Erythroblast (primary cell): Measurements from ENCODE around the gene VNN1.

Experiments
- GATA1 ChIP-seq: IDR thresholded peaks from 2 replicates; pipeline ENCODE4 v1.6.1; 2011; ENCODE audit warnings: low read depth, mild to moderate bottlenecking, control low read depth, low read length, moderate library complexity
- POLR2A ChIP-seq: IDR thresholded peaks from 2 replicates; pipeline ENCODE4 v1.6.1; 2011; ENCODE audit warnings: mild to moderate bottlenecking, low read length

DNA sequence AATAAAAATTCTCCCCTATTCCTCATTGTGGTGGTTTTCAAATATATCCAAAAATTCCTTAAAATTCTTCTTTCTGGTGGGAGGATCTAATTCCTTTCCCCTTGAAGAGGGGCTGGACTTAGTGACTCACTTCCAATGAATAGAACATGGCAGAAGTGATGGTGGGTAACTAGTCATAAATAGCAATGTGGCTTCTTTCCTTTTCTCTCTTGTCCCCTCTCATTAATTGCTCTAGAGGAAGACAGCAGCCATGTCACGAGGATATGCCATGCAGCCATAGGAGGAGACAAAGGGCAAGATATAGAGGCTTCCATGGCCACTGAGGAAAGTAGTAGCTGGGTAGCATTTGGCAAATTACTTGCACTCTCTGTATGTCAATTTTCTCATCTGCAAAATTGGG, 38.0 kb upstream of the VNN1 start:
- TF ChIP-seq POLR2A (no peak), GATA1 (no peak)
